ENCODE measurements around the gene DDX31.

Gene DDX31

DNA sequence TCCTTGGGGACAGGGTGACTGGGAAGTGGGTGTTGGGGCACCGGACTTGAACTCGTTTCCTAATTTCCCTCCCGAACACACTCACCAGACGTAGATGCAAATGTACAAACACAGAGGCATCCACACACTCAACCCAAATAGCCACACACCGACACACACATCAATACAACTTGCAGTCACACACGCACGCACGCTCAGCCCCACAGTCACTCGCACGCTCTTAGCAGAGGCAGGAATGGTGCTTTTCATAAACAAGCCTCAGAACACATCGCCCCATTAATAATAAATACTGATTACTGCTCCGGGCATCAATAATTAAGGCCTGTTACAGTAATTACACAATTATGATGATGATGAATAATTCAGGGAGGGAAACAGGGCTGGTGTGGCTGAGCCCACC, 81.7 kb downstream of the DDX31 start:
- TF ChIP-seq, protein P1, sequence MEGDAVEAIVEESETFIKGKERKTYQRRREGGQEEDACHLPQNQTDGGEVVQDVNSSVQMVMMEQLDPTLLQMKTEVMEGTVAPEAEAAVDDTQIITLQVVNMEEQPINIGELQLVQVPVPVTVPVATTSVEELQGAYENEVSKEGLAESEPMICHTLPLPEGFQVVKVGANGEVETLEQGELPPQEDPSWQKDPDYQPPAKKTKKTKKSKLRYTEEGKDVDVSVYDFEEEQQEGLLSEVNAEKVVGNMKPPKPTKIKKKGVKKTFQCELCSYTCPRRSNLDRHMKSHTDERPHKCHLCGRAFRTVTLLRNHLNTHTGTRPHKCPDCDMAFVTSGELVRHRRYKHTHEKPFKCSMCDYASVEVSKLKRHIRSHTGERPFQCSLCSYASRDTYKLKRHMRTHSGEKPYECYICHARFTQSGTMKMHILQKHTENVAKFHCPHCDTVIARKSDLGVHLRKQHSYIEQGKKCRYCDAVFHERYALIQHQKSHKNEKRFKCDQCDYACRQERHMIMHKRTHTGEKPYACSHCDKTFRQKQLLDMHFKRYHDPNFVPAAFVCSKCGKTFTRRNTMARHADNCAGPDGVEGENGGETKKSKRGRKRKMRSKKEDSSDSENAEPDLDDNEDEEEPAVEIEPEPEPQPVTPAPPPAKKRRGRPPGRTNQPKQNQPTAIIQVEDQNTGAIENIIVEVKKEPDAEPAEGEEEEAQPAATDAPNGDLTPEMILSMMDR (IDR thresholded peaks at IDR 0.05; ENCODE audit: low read depth, low read length), result no peak

DNA sequence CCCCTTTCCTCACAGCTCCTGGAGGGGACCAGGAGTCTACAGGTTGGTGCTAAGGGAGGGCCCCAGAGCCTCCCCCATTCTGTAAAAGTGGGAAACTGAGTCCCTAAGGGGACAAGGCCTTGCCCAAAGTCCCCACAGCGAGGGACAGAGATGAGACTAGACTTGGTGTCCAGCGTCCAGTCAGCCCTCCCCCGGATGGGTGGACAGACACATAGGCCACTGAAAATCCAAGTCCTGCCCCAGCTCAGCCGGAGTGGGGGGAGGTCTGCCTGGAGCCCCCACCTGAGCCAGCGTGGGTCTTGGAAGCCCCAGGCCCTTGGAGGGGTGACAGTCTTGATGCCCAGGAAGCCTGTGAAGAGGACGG, 82.2 kb downstream of the DDX31 start:
- no peak for DNase-seq (ENCODE audit: extremely low read depth, low read depth)
- TF ChIP-seq, protein P1 (IDR thresholded peaks at IDR 0.05; ENCODE audit: low read depth, low read length), result no peak

More for the DNA sequence above, 81.7 kb downstream of the DDX31 start:
- DNase-seq (ENCODE audit: extremely low read depth, low read depth), result no peak

- DNase-seq (ENCODE audit: extremely low read depth, low read depth), result no peak
- TF ChIP-seq, protein P1 (IDR thresholded peaks at IDR 0.05; ENCODE audit: low read depth, low read length), result no peak
These were observed 82.8 kb downstream of the DDX31 start for GRCh38 chr9:132586830-132587591.

DNA sequence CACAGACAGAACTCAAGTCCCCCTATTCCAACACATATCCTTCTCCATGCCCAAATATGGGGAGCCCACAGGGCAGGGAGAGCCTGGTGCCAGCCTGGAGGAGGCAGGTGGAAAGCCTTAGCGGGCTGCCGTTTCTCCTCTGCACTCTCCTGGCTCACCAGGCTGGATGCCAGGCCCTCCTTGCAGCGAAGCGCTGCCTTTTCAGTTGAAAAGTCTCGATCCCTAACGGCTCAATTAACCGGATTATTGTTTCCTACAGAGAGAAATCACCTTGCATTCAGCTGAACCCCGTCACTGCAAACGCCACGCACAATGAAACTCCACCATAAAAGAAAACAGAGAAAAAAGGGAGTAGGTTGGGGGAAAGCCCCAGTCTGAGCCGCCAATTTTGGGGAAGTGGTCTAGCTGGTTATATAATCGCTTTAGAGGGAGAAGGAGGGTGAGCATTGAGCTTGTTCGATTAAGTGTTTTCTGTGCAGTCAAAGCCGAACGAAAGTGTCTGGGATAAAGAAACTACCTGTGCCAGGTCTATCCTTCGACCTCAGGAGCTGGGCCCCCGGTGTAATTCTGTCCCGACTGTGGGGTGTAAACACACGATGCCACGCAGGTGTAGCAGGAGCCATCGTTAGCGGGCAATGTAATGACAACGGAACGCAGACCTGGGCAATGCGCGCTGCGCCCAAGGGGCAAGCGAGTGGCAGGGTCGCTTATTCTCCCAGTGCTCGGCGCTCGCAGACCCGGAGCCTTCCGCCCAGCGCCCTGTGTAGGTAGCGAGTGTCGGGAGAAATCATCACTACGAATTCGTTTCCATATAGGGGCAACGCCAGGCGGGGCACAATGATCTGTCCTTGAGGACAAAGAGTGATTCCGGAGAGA, 83.6 kb downstream of the DDX31 start:
- no peak for DNase-seq (ENCODE audit: extremely low read depth, low read depth)
- TF ChIP-seq, protein P1 (IDR thresholded peaks at IDR 0.05; ENCODE audit: low read depth, low read length), result no peak

- no peak for DNase-seq (ENCODE audit: extremely low read depth, low read depth)
These were observed 84.9 kb downstream of the DDX31 start for GRCh38 chr9:132584601-132585560.

GRCh38 chr9:132583584-132584304, 86.0 kb downstream of the DDX31 start:
- TF ChIP-seq, protein P1 (IDR thresholded peaks at IDR 0.05; ENCODE audit: low read depth, low read length), result no peak
- DNase-seq (ENCODE audit: extremely low read depth, low read depth), result no peak

More at GRCh38 chr9:132584601-132585560, 84.9 kb downstream of the DDX31 start:
- TF ChIP-seq, protein P1 (IDR thresholded peaks at IDR 0.05; ENCODE audit: low read depth, low read length), result no peak
